ENCODE measurements around the gene YIPF4. TPM values are rescaled to one million over a fixed set of nuclear protein-coding genes. Genes with fewer than 3 reads are reported as not detected.

Gene YIPF4
- total RNA-seq (2012; rRNA removed) (3.6 and 15.8 TPM in 2 replicates), polyA plus RNA-seq (2012; rRNA removed) (4.1 and 6.8 TPM in 2 replicates), Bru-seq, nascent RNA (percentile 82 among the genes with signal in this experiment), BruChase-seq, experiment 1, labeled RNA remaining after a 6-hour chase (percentile 91 among the genes with signal in this experiment), BruChase-seq, experiment 2, labeled RNA remaining after a 2-hour chase (percentile 83 among the genes with signal in this experiment)
- polyA plus RNA-seq (2012; cell fraction: cytosol; rRNA removed) = 0.77 and 1.0 TPM in 2 replicates
- polyA plus RNA-seq (2012; cell fraction: nucleus; rRNA removed; ENCODE audit: low replicate concordance) = 0.65 and 2.0 TPM in 2 replicates
- long read RNA-seq, full-length matches to known transcripts = 94 of 105 reads
- long read RNA-seq, partial matches to known transcripts = 1 of 105 reads
- long read RNA-seq, other reads (novel, unspliced or antisense) = 10 of 105 reads

GRCh38 chr2:32277674-32278477 lies at the start of gene YIPF4:
YIPF4 (plus strand) TSS chr2:32277904; CDS start chr2:32278156, 252 bp downstream.
- peak within 1 kb of the TSS; percentile 86 for H2AK9ac ChIP-seq (replicated peaks; ENCODE audit: low read depth, low read length, poor library complexity)
- H2BK15ac ChIP-seq (ENCODE audit: low read depth, low read length) = no peak within 1 kb of the TSS
- H2BK120ac ChIP-seq (ENCODE audit: low read depth, low read length) = no peak within 1 kb of the TSS
- dilution Hi-C loops (cut with HindIII; ENCODE audit: low sequenced_read_pairs, unreplicated experiment) (no loop called here), intact Hi-C loops (cut with micrococcal nuclease) (no loop called here), in situ Hi-C loops (cut with MboI; ENCODE audit: low sequenced_read_pairs) (no loop called here)
- TF ChIP-seq NFE2L2 (IDR thresholded peaks at IDR 0.05; ENCODE audit: low read depth, low read length) = no peak
- no peak for TF ChIP-seq SMC3 (IDR thresholded peaks at IDR 0.05; ENCODE audit: low read depth, low read length)
- TF ChIP-seq POLR2A (IDR thresholded peaks at IDR 0.05; ENCODE audit: low read depth, low read length) = peak; percentile 73
- TF ChIP-seq MAFK (IDR thresholded peaks at IDR 0.05; ENCODE audit: low read depth, low read length) = no peak
- DNase-seq = peak; percentile 93
- H3K9me1 ChIP-seq (ENCODE audit: insufficient read depth, low read length) = no peaks in the 10 kb centered on the region
- H3K56ac ChIP-seq (ENCODE audit: extremely low read depth, insufficient read depth, low read length) = peak within 1 kb of the TSS; percentile 74
- H2AK5ac ChIP-seq (ENCODE audit: low read depth, low read length) = peak within 1 kb of the TSS; percentile 75; the same call in 1 of the 2 replicates
- H4K91ac ChIP-seq (ENCODE audit: insufficient read depth, low read depth, low read length) = peak within 1 kb of the TSS; percentile 26; the same call in 1 of the 2 replicates
- H3K9me3 ChIP-seq (ENCODE audit: control insufficient read depth, insufficient read depth, low read length) = no peaks in the 10 kb centered on the region
- peak within 1 kb of the TSS; percentile 95 for H3K27ac ChIP-seq (ENCODE audit: insufficient read depth, low read length)
- H3K4ac ChIP-seq (ENCODE audit: low read depth, low read length) = peak within 1 kb of the TSS; percentile 86
- peak within 1 kb of the TSS; percentile 99 for H3K9ac ChIP-seq (ENCODE audit: low read depth, low read length)
- H3K36me3 ChIP-seq (ENCODE audit: control insufficient read depth, insufficient read depth, low read length) = peaks cover 12% of the 10 kb centered on the region
- no peaks in the 10 kb centered on the region for H3K27me3 ChIP-seq (ENCODE audit: control insufficient read depth, insufficient read depth, low read length)
- peak within 1 kb of the TSS; percentile 80 for H3K14ac ChIP-seq (replicated peaks; ENCODE audit: low read depth, low read length)
- ChIA-PET POLR2A (ENCODE audit: unreplicated experiment) (no interaction called here), CTCF (no interaction called here)
- peak within 1 kb of the TSS; percentile 99 for H4K5ac ChIP-seq (ENCODE audit: low read depth, low read length)
- peak within 1 kb of the TSS; percentile 69 for H3K18ac ChIP-seq (ENCODE audit: low read depth, low read length)
- BruUV-seq (replicated peaks) = no TSS peak
- peak; percentile 100 for ATAC-seq (ENCODE audit: low read depth)
- H4K20me1 ChIP-seq (ENCODE audit: insufficient read depth, low read length) = no peaks in the 10 kb centered on the region; the same call in 1 of the 2 replicates
- H3K79me1 ChIP-seq (ENCODE audit: low read depth in 1 of 2, low read length in 2 of 2) = peaks cover 4 to 19% of the 10 kb centered on the region in 2 experiments; a peak in 3 of 4 replicates
- peak within 1 kb of the TSS; percentile 97 for H2AFZ ChIP-seq (replicated peaks; ENCODE audit: low read length, poor library complexity)
- H3K4me2 ChIP-seq (ENCODE audit: low read depth, low read length) = peak within 1 kb of the TSS; percentile 98
- peak within 1 kb of the TSS; percentile 99 for H4K8ac ChIP-seq (ENCODE audit: low read depth in 2 of 2, low read length in 2 of 2)
- 0 out of 2 replicates have a peak, but pooled peaks cover 2% of the 10 kb centered on the region for H3K4me1 ChIP-seq (ENCODE audit: control insufficient read depth, insufficient read depth, low read length)
- peak within 1 kb of the TSS; percentile 86 for H3K23ac ChIP-seq (ENCODE audit: low read depth, low read length)
- peak within 1 kb of the TSS; percentile 80 for H3K4me3 ChIP-seq (ENCODE audit: insufficient read depth, low read depth, low read length)
- 0% methylated on average over 24 of the region's 59 CpGs; no CpG with 5 or more reads in 1 of the 2 experiments for WGBS, 2 experiments (ENCODE audit: extremely low coverage in 2 of 2, insufficient read length in 1 of 2)
- peak within 1 kb of the TSS; percentile 72 for H2BK5ac ChIP-seq (ENCODE audit: low read depth, low read length, poor library complexity, severe bottlenecking)
- H2BK20ac ChIP-seq (ENCODE audit: low read depth, low read length) = no peak within 1 kb of the TSS

All from IMR-90 (cell line).